Stimulated activated CD8-positive, alpha-beta memory T cell treated with anti-CD3 and anti-CD28 coated beads, Interleukin-7, amount 100 ng/mL, for 1 hour (primary cell): ENCODE results near the gene BCL2.

Source experiments
- DNase-seq, 2 donors: peaks; one replicate each; pipeline ENCODE4 v3.0.0-alpha.2; 2020; ENCODE audit warnings: low read depth in 2 of 2

The BCL2 gene

DNA sequence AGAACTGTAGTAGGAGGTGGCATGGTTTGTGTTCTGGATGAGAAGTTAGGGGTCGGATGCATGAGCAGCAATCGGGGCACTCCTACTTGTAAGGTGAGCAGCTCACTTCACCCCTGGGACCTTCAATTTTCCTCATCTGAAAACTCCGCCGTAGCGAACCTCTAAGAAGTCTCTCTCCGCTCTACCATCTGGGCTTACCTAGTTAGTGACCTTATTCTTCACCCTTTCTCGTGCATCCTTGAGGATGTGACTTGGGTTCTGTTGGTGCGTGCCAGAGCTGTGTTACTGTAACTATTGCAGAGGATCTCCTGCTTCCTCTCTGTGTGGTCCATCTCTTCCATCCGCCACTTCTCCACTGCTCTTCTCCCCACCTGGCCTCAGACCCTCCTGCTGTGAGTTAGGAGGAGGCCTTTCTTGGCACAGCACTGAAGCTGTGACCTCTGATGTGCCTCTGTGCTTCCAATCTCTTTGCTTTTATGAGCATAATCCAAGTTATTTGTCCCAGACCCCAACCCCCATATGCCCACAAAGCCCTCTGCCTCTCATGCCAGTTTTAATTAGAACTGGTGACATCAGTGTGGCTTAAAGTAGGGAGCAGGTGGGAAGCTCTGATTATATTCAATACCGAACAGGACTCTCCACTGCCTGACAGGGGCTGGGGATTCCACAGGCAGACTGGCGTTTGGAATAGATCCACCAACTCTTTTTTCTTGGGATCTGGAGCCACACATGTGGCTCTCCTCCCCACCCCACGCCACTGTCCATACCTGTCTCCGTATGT is 178.4 kb downstream of the BCL2 start:
- no peak for DNase-seq

GRCh38 chr18:63140038-63140450 is 179.5 kb downstream of the BCL2 start:
- DNase-seq, result no peak

DNA sequence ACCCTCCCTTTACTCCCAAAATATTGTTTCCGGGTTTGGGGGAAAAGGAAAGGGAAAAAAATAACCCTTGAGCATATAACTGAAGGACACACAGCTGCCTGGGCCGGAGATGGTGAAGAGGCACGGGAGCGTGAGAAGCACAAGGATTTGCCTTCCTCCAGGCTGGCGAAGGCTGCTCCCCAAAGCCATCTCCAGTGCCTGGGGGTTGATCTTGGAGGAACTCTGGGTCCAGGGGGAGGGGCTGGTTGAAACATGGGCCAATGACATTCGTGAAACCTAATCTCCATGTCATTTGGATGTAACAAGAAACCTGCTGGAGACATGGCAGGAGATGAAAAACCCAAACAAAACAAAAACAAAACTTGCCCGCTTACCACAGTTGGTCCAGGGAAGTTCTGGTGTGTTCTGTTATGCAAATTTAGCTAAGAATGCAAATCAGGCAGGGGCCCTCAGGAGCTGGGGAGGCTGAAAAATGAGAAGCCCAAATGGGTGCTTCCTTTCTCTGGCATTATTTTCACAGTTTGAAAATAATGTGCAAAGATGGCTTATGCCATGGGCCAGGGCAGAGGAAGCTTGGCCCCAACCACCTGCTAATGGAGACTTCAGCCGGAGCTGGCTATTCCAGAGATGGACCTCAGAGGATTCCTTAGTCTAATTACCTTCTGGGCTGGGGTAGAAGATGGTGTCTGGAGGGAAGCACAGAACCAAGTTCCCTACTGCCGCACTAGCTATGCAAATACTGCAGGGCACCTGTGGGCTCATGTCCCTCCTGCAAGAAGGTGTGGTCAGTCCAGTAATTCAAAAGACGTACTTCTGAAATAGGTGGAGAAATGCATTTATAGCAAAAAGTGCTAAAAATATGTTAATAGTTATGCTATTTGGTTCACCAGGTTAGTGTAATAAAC is 180.9 kb downstream of the BCL2 start:
- no peak for DNase-seq

- DNase-seq, result no peak
Observed at GRCh38 chr18:63137999-63138435, 181.6 kb downstream of the BCL2 start.

DNA sequence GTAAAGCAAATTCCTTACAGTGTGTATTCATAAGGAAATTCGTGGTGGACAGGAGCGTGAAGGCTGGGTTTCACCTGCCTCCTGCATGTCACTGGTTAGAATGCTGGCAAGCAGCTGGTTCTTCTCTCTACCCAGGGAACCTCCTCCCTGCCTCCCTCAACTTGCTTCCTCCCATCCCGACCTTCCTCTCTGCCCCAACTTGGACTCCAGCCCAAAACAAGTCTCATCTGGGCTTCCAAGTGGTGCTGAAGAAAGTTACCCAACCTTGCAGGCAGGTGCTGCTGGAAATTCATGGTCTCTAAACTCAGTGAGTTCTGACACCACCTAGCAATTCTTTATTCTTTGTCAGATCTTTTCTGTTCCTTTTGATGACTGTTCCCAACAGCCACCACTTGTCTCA is 184.5 kb downstream of the BCL2 start:
- no peak for DNase-seq

- no peak for DNase-seq
Observed at GRCh38 chr18:63132819-63133200, 186.8 kb downstream of the BCL2 start.

DNA sequence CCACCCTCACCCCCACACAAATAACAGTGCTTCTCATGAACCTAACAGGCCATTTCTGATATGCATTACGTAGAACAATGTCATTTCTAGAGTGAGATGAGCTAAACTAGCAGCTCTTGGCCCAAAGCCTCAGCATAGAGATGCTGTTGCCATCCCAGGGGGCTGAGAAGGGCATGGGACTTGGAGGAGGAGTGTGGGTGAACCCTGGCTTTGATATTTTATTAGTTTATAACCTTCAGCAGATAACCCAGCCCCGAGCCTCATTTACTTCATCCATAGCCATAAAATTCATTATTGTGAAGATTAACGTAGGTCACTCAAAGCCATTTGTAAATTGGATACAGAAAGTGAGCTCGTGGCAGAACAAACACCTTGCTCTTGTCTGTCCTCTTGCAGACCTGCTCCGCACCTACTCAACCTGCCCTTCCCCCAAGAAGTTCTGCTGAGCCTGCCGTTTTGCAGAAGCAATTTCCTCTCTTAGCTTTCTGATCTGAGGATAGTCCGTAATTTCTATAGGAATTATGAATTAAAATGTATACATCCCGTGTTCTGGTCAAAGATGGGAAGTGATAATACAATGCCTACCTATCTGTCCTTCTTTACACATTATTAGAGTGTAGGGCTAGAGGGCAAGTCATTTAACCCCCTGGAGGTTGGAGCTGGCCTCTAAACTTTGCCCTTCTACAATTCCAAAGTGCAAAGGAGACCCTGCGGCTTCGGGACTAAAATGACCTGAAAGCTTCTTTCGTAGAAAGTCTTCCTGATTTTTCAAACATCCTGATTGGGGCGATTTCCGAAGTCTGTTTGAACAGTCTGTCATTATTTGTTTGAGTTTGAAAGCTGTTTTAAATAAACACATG is 187.4 kb downstream of the BCL2 start:
- no peak for DNase-seq

DNA sequence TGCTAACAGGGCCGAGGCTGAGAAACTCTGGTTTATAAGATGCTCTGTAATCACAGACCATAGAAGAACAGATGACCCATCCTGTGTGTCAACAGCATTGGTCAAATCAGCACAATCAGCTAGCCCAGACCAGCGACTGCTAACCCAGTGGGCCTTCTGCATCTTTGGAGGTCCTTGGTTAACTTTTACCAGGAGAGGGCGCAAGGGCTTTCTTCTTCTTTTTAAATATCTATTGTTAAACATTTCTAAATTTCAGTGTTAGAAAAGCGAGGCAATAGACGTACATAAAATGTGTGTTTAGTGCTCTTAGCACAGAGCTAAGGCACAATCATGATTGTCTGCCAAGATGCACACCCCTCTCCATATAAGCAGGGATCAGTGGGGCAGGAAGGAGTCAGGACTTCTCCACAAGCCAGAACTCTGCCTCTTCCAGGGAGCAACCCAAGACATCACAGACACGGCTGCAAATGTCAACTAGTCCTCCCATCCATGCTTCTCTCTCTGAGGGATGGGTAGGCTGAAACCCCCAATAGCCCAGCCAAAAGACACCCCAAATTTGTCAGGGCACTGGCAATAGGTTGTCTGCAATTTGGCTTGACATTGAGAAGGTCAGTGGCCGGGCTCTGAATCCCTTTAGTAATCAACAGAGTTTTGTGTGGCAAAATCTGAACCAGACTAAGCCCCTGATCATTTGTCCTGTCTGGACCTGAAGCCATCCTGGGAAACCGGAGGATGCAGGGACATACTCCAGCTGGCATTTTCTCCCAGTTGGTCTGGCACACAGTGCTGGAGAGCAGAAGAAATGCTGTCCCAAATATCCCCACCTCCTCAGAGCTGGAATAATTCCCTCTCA is 188.2 kb downstream of the BCL2 start:
- peak; percentile 21 to 35 for DNase-seq

DNA sequence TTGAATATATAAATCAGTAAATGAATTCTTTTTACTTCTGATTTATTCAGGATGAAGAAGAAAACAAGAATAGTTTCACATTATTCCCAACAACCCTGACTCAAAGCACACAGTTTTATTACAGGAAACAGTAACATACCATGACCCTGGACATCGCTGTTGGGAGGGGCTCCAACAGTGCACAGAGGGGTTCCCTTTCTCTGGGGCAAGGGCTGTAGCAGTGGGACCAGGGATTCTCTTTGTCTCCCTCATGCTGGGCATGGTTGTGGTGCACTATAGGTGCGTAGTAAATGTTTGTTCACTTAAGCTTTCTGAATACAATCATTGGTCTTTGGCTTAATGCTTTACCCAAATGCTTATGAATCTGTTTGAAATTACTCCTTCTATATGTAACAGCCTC is 189.4 kb downstream of the BCL2 start:
- DNase-seq, result no peak

DNA sequence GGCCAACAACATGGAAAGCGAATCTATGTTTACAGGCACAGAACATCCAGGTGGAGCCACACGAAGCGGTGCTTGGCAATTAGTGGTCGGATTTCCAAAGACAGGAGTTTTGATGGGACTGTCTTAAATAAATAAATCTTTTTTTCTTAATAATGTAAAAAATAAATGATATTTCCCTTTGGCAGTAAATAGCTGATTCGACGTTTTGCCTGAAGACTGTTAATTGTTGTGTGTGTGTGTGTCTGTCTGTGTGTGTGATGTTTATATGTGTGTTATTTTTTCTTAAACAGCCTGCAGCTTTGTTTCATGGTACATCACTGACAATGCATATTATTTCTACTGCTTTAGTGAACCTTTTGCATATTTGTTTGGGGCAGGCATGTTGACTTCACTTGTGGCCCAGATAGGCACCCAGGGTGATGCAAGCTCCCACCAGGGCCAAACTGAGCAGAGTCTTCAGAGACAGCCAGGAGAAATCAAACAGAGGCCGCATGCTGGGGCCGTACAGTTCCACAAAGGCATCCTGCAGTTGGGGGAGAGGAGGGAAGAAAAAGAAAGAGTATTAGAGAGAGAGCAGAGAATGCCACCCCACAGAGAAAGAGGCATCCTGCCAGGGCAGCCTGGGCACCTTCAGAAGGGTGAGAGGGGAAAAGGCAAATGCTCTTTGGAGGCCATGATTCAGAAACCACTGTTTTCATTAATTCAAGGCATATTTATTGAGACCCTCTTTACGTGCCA is 191.2 kb downstream of the BCL2 start:
- no peak for DNase-seq

GRCh38 chr18:63126134-63127069 is 193.2 kb downstream of the BCL2 start:
- no peak for DNase-seq

GRCh38 chr18:63120620-63121019 is 198.9 kb downstream of the BCL2 start:
- no peak for DNase-seq

GRCh38 chr18:63119647-63120046 is 199.9 kb downstream of the BCL2 start:
- no peak for DNase-seq

DNA sequence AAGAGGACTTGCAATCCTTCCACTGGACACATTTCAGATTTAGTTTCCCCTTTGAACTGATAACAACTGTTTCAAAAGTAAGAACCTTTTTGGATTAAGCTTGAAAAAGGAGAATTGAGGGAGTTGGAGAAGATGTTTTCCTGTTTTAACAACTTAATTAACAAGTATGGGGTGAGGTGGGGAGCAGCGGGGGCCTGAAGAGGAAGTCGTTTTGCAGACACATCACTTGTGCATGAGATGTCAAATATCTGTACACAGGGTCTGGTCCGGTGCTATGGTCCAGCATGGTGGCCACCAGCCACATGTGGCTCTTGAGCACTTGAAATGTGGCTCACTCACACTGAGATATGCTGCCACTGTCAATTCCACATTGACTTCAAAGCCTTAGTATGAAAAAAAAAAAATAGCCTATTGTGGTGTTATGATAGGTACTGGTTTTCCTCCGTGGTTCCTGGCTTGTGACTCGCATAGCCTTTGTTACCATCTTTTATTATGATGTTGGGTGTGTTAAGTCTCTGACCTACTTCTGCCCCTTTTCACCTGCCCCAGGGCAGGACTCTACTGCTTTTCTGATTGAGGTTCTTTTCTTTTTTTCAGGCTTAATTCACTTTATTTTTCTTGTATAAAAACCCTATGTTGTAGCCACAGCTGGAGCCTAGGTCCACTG is 205.5 kb downstream of the BCL2 start:
- no peak for DNase-seq

GRCh38 chr18:63112706-63113105 is 206.9 kb downstream of the BCL2 start:
- no peak for DNase-seq

- DNase-seq, result no peak
Observed at GRCh38 chr18:63111671-63112402, 207.7 kb downstream of the BCL2 start.

DNA sequence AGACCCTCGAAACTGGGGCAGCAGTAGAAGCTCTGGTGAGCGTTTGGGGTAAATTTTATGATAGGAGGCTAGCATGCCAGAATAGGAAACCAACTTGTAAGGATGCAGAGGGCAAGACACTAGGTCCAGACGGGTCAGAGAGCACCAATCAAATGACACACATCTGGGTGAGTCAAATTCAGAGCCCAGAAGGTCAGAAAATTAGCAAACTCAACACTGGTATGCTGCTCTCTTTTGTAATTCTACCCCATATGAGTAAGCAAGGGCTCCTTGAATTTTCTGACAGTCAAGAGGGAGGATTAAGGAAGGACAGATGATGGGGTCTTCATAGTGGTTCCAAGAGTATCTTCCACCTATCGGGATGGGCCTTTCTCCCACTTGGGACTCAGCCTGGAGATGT is 209.8 kb downstream of the BCL2 start:
- no peak for DNase-seq

DNA sequence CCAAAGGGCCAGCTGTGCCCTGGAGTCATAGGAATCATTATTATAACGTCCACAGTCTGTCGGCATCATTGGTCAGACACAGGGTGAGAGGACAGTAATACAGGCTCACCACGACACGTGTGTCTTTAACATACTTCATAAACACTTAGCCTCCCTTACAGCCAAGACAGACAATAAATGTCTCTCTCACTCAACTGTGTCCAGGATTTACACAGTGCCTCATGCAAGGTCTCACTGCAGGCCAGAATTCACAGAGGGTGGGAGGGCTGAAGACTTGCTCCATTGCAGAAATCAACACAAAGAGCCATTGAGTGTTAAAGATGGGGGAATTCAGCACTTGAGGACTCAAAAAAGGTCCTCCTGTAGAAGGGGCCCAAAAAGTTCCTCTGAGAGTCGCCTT is 210.5 kb downstream of the BCL2 start:
- no peak for DNase-seq
